ENCODE results near the gene CPNE2. TPM values are rescaled to one million over a fixed set of nuclear protein-coding genes. Genes with fewer than 3 reads are reported as not detected.
A peak's percentile ranks its signal among the peaks of the same experiment; 100 is the strongest.

Gene CPNE2
- total RNA-seq, 1 donor from 2014 or later, result 3.4 TPM

- H3K27ac Mint-ChIP-seq (ENCODE audit: unreplicated experiment), result no peak overlapping the region
Observed at GRCh38 chr16:57175896-57176295, 83.5 kb downstream of the CPNE2 start.

DNA sequence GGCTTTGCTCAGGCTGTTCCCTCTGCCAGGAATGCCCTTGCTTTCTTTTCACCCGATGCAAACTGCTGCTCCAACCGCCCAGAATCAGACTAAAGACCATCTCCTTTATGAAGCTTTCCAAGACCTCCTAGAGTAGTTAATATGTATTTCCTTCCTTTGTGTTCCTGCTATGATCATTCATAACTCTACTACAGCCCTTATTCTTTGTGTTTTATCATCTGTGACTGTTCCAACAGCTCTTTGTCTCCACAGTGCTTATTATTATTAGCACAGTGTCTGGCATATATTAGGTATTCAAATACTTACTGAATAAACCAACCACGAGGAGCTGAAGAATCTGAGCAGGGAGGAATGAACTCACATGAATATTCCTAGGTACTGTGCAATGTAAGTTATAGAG is 85.8 kb downstream of the CPNE2 start:
- Mint-ChIP-seq H3K27ac (ENCODE audit: unreplicated experiment) (no peak overlapping the region), H3K36me3 (ENCODE audit: unreplicated experiment) (no peaks in the 10 kb centered on the region)

More at GRCh38 chr16:57175896-57176295, 83.5 kb downstream of the CPNE2 start:
- Mint-ChIP-seq H3K36me3 (ENCODE audit: unreplicated experiment) (no peaks in the 10 kb centered on the region), H3K27me3 (ENCODE audit: unreplicated experiment) (peaks cover 2% of the 10 kb centered on the region), H3K4me1 (ENCODE audit: low read depth, unreplicated experiment) (no peaks in the 10 kb centered on the region), H3K9me3 (ENCODE audit: unreplicated experiment) (no peaks in the 10 kb centered on the region), H3K4me3 (ENCODE audit: unreplicated experiment) (no peak overlapping the region)
- no peak for TF ChIP-seq CTCF (IDR thresholded peaks at IDR 0.05; ENCODE audit: partially characterized antibody, unreplicated experiment)
- DNase-seq, result no peak

DNA sequence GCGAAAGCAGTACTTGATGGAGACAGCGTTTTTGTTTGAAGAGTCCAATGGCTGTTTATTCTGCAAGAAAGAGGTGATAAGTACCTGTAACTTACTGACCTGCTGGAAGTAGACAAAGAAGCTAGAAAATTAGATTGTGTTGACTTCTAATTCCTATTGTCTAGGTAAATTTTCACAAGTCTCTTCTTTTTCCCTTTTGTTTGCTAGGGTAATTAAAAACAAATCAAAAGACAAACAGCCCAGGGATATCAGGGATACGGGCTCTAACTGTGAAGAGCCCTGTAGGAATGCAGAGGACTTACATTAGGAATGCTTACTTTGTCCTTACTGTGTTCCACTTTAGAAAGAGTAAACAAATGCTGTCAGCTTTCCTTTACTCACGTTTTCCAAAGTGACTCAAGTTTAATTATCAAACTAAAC is 86.4 kb downstream of the CPNE2 start:
- Mint-ChIP-seq H3K36me3 (ENCODE audit: unreplicated experiment) (no peaks in the 10 kb centered on the region), H3K4me1 (ENCODE audit: low read depth, unreplicated experiment) (no peaks in the 10 kb centered on the region), H3K4me3 (ENCODE audit: unreplicated experiment) (no peak overlapping the region), H3K27me3 (ENCODE audit: unreplicated experiment) (peaks cover 2% of the 10 kb centered on the region), H3K9me3 (ENCODE audit: unreplicated experiment) (no peaks in the 10 kb centered on the region), H3K27ac (ENCODE audit: unreplicated experiment) (no peak overlapping the region)
- DNase-seq, result no peak
- TF ChIP-seq CTCF (IDR thresholded peaks at IDR 0.05; ENCODE audit: partially characterized antibody, unreplicated experiment), result no peak

More for the DNA sequence above, 85.8 kb downstream of the CPNE2 start:
- Mint-ChIP-seq H3K4me1 (ENCODE audit: low read depth, unreplicated experiment) (no peaks in the 10 kb centered on the region), H3K27me3 (ENCODE audit: unreplicated experiment) (peaks cover 2% of the 10 kb centered on the region), H3K4me3 (ENCODE audit: unreplicated experiment) (no peak overlapping the region), H3K9me3 (ENCODE audit: unreplicated experiment) (no peaks in the 10 kb centered on the region)
- TF ChIP-seq CTCF (IDR thresholded peaks at IDR 0.05; ENCODE audit: partially characterized antibody, unreplicated experiment), result no peak
- DNase-seq, result no peak

DNA sequence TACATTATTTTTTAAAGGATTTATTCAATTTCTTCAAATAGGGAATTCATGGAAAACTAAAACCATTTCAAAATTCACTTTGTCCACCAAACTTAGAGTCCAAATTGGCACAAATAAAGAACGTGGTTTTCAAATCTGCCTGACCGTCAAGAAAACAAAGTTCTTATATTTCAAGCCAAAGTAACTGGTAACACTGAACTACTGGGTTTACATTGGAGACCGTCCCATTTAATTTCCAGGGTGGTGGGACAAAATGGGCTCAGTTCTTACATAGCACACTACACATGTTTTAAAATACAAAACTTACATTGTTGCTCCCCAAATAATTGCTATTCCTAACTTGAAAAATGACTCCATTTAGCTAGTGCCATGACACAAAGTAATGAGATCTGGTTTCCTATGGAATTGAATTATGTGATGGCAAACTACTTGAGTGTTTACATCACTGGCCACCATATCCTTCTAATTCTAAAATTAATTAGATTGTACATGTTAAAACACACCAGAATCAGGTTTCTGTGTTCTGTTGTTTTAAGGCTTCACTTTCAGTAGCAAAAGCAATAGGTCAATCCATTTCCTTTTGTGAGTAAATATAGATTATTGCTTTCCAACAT is 86.9 kb downstream of the CPNE2 start:
- no peak overlapping the region for H3K4me3 Mint-ChIP-seq (ENCODE audit: unreplicated experiment)
- no peak overlapping the region for H3K27ac Mint-ChIP-seq (ENCODE audit: unreplicated experiment)
- no peak for DNase-seq
- H3K9me3 Mint-ChIP-seq (ENCODE audit: unreplicated experiment), result no peaks in the 10 kb centered on the region
- TF ChIP-seq CTCF (IDR thresholded peaks at IDR 0.05; ENCODE audit: partially characterized antibody, unreplicated experiment), result no peak
- no peaks in the 10 kb centered on the region for H3K36me3 Mint-ChIP-seq (ENCODE audit: unreplicated experiment)
- H3K4me1 Mint-ChIP-seq (ENCODE audit: low read depth, unreplicated experiment), result peaks cover 2% of the 10 kb centered on the region
- peaks cover 2% of the 10 kb centered on the region for H3K27me3 Mint-ChIP-seq (ENCODE audit: unreplicated experiment)

DNA sequence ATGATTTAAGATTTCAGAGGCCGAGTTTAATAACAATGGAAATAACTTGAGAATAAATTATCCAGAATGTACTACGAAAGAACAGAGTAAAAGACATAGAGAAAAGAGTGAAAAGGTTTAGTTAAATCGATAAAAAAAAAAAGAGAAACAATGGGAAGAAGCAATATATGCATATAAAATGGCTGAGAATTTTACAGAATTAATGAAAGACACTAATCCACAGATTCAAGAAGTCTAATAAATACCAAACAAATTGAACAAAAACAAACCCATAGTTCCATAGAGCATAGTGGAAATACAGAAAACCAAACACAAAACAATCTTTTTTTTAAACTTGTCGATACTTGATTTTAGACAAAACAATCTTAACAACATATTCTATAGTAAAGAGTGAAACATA is 91.7 kb downstream of the CPNE2 start:
- peaks cover 15% of the 10 kb centered on the region for H3K9me3 Mint-ChIP-seq (ENCODE audit: unreplicated experiment)
- TF ChIP-seq CTCF (IDR thresholded peaks at IDR 0.05; ENCODE audit: partially characterized antibody, unreplicated experiment), result no peak
- H3K4me1 Mint-ChIP-seq (ENCODE audit: low read depth, unreplicated experiment), result peaks cover 19% of the 10 kb centered on the region
- peaks cover 15% of the 10 kb centered on the region for H3K27me3 Mint-ChIP-seq (ENCODE audit: unreplicated experiment)
- H3K4me3 Mint-ChIP-seq (ENCODE audit: unreplicated experiment), result peak overlapping the region; percentile 100
- no peaks in the 10 kb centered on the region for H3K36me3 Mint-ChIP-seq (ENCODE audit: unreplicated experiment)
- no peak for DNase-seq
- no peak overlapping the region for H3K27ac Mint-ChIP-seq (ENCODE audit: unreplicated experiment)
